ENCODE data around the gene AMT. TPM values are rescaled to one million over a fixed set of nuclear protein-coding genes. Genes with fewer than 3 reads are reported as not detected.

The AMT gene
- total and polyA plus RNA-seq, 2 donors from 2014 or later = 15.2 to 44.1 TPM

GRCh38 chr3:49413338-49413734 lies 8.9 kb downstream of the AMT start:
- DNase-seq (no peak), FAIRE-seq (no peak)
- intact Hi-C loops (cut with DNase I) = no loop called here
- no peak overlapping the region for H3K27ac ChIP-seq (ENCODE audit: low read depth in 2 of 2, low read length in 2 of 2)
- H3K9me3 ChIP-seq (ENCODE audit: control insufficient read depth in 2 of 3, insufficient read depth in 1 of 3, low read length in 3 of 3) = no peaks in the 10 kb centered on the region
- peak overlapping the region; percentile 90 to 99 (median 96) for H3K4me3 ChIP-seq (ENCODE audit: low read length in 3 of 3)
- TF ChIP-seq CTCF (IDR thresholded peaks at IDR 0.05; ENCODE audit: borderline replicate concordance, extremely low read depth, insufficient read depth) = no peak
- peaks cover 0 to 32% (median 20%) of the 10 kb centered on the region in 3 donors for H3K4me1 ChIP-seq (ENCODE audit: control insufficient read depth in 2 of 3, insufficient read depth in 2 of 3, low read depth in 1 of 3, low read length in 3 of 3)
- no peaks in the 10 kb centered on the region for H3K27me3 ChIP-seq (ENCODE audit: control insufficient read depth, insufficient read depth, low read length)
- peak overlapping the region in 2 of 3 donors; percentile 92 to 99 for H3K9ac ChIP-seq (ENCODE audit: low read length in 3 of 3)
- H3K36me3 ChIP-seq (ENCODE audit: control insufficient read depth in 2 of 3, insufficient read depth in 3 of 3, low read length in 3 of 3) = peaks cover 0 to 10% (median 0%) of the 10 kb centered on the region in 3 donors

- Histone ChIP-seq H3K4me1 (ENCODE audit: control insufficient read depth in 2 of 3, insufficient read depth in 2 of 3, low read depth in 1 of 3, low read length in 3 of 3) (peaks cover 0 to 32% (median 20%) of the 10 kb centered on the region in 3 donors), H3K27me3 (ENCODE audit: control insufficient read depth, insufficient read depth, low read length) (no peaks in the 10 kb centered on the region), H3K9me3 (ENCODE audit: control insufficient read depth in 2 of 3, insufficient read depth in 1 of 3, low read length in 3 of 3) (no peaks in the 10 kb centered on the region), H3K9ac (ENCODE audit: low read length in 3 of 3) (peak overlapping the region; percentile 85 to 99 (median 92)), H3K4me3 (ENCODE audit: low read length in 3 of 3) (peak overlapping the region; percentile 90 to 99 (median 96)), H3K27ac (ENCODE audit: low read depth in 2 of 2, low read length in 2 of 2) (peak overlapping the region; percentile 84 to 92), H3K36me3 (ENCODE audit: control insufficient read depth in 2 of 3, insufficient read depth in 3 of 3, low read length in 3 of 3) (peaks cover 0 to 10% (median 0%) of the 10 kb centered on the region in 3 donors)
- DNase-seq = no peak
- intact Hi-C loops (cut with DNase I) = no loop called here
- TF ChIP-seq CTCF (IDR thresholded peaks at IDR 0.05; ENCODE audit: borderline replicate concordance, extremely low read depth, insufficient read depth) = no peak
- FAIRE-seq = no peak
Measured at GRCh38 chr3:49412632-49413337, 9.5 kb downstream of the AMT start.

- Histone ChIP-seq H3K4me3 (ENCODE audit: low read length in 3 of 3) (peak within 1 kb of the TSS; percentile 90 to 99 (median 96)), H3K4me1 (ENCODE audit: control insufficient read depth in 2 of 3, insufficient read depth in 2 of 3, low read depth in 1 of 3, low read length in 3 of 3) (peaks cover 0 to 32% (median 20%) of the 10 kb centered on the region in 3 donors), H3K36me3 (ENCODE audit: control insufficient read depth in 2 of 3, insufficient read depth in 3 of 3, low read length in 3 of 3) (peaks cover 0 to 10% (median 0%) of the 10 kb centered on the region in 3 donors), H3K27me3 (ENCODE audit: control insufficient read depth, insufficient read depth, low read length) (no peaks in the 10 kb centered on the region), H3K27ac (ENCODE audit: low read depth in 2 of 2, low read length in 2 of 2) (peak within 1 kb of the TSS; percentile 94 to 96), H3K9ac (ENCODE audit: low read length in 3 of 3) (peak within 1 kb of the TSS; percentile 92 to 99 (median 92)), H3K9me3 (ENCODE audit: control insufficient read depth in 2 of 3, insufficient read depth in 1 of 3, low read length in 3 of 3) (no peaks in the 10 kb centered on the region)
- intact Hi-C loops (cut with DNase I) = no loop called here
- no peak for TF ChIP-seq CTCF (IDR thresholded peaks at IDR 0.05; ENCODE audit: borderline replicate concordance, extremely low read depth, insufficient read depth)
- FAIRE-seq = peak; percentile 89
- peak; percentile 99 to 100 (median 100) for DNase-seq
Measured at GRCh38 chr3:49411968-49412631, 10.2 kb downstream of the AMT start, which contains the start of the genes RHOA and TCTA. Gene RHOA (minus strand): TSS chr3:49411976. CDS start chr3:49375589, 36,387 bp downstream. Gene TCTA (plus strand): TSS chr3:49412423. CDS start chr3:49412427, 4 bp downstream.

Measured in kidney (tissue), 14 donors.